Activated CD8-positive, alpha-beta memory T cell treated with anti-CD3 and anti-CD28 coated beads, Interleukin-2, amount 10 ng/mL, durations not matched to agents 7 days and 5 days (primary cell): ENCODE measurements around the gene ANKDD1A. TPM values are rescaled to one million over a fixed set of nuclear protein-coding genes. Genes with fewer than 3 reads are reported as not detected.

ENCODE experiments used
- ATAC-seq: fragments of 150-1000 bp; cut with Tn5 transposase; one replicate; pipeline ENCODE4 v1.10.0; 2021; ENCODE audit warnings: moderate library complexity
- CTCF ChIA-PET: fragments of 350-600 bp; sonication (Branson Sonifier 250); formaldehyde crosslinking; loops from one replicate; lab custom pipeline; 2021; ENCODE audit warnings: antibody characterized with exemption; lab: Charles Lee
- DNase-seq: peaks from one replicate; pipeline ENCODE4 v3.0.0-alpha.2; 2020
- H3K27ac Mint-ChIP-seq: one replicate; pipeline ENCODE4 v1.8.0; 2021; ENCODE audit warnings: mild to moderate bottlenecking, mixed read lengths
- H3K27me3 Mint-ChIP-seq: one replicate; pipeline ENCODE4 v1.8.0; 2021; ENCODE audit warnings: mixed read lengths
- H3K36me3 Mint-ChIP-seq: one replicate; pipeline ENCODE4 v1.8.0; 2021; ENCODE audit warnings: mild to moderate bottlenecking, mixed read lengths
- H3K4me1 Mint-ChIP-seq: one replicate; pipeline ENCODE4 v1.8.0; 2021; ENCODE audit warnings: mixed read lengths
- H3K4me3 Mint-ChIP-seq: one replicate; pipeline ENCODE4 v1.8.0; 2021; ENCODE audit warnings: mild to moderate bottlenecking, moderate library complexity, mixed read lengths
- H3K9me3 Mint-ChIP-seq: one replicate; pipeline ENCODE4 v1.8.0; 2022; ENCODE audit warnings: low read depth, mixed read lengths
- total RNA-seq, 2 experiments: library from RNA; stranded (reverse); gene quantifications; one replicate each; pipeline ENCODE4 v1.2.3, GENCODE V29; 2021

The ANKDD1A gene
- total RNA-seq, 2 experiments from 2014 or later: 13.4 to 24.4 TPM

- CTCF ChIA-PET: interaction anchor here (1.1 to 5.5 kb wide), 3 partner anchors 7 to 65 kb away, joined by 3 to 42 read pairs (median 4); no protein-coding TSS in a partner anchor
- H3K4me3 Mint-ChIP-seq: no peak overlapping the region
- no peak for ATAC-seq
- H3K9me3 Mint-ChIP-seq: peaks cover 6% of the 10 kb centered on the region
- H3K27me3 Mint-ChIP-seq: no peaks in the 10 kb centered on the region
- peaks cover 58% of the 10 kb centered on the region for H3K4me1 Mint-ChIP-seq
- peaks cover 30% of the 10 kb centered on the region for H3K36me3 Mint-ChIP-seq
- no peak overlapping the region for H3K27ac Mint-ChIP-seq
- DNase-seq: no peak
These were observed 10.6 kb upstream of the ANKDD1A start for GRCh38 chr15:64901141-64901540.

- Mint-ChIP-seq H3K4me3 (no peak overlapping the region), H3K9me3 (peaks cover 6% of the 10 kb centered on the region), H3K36me3 (peaks cover 30% of the 10 kb centered on the region), H3K27ac (peak overlapping the region; percentile 31), H3K4me1 (peaks cover 50% of the 10 kb centered on the region), H3K27me3 (no peaks in the 10 kb centered on the region)
- ATAC-seq (peak; percentile 38), DNase-seq (no peak)
- CTCF ChIA-PET: interaction anchor here (1.1 to 5.5 kb wide), 3 partner anchors 8 to 66 kb away, joined by 3 to 42 read pairs (median 4); no protein-coding TSS in a partner anchor
These were observed 9.8 kb upstream of the ANKDD1A start for GRCh38 chr15:64901914-64902313.

GRCh38 chr15:64902863-64903262 lies 8.8 kb upstream of the ANKDD1A start:
- Mint-ChIP-seq H3K4me3 (no peak overlapping the region), H3K36me3 (peaks cover 30% of the 10 kb centered on the region), H3K27me3 (no peaks in the 10 kb centered on the region), H3K27ac (peak overlapping the region; percentile 38), H3K4me1 (peaks cover 43% of the 10 kb centered on the region), H3K9me3 (peaks cover 6% of the 10 kb centered on the region)
- no peak for DNase-seq
- CTCF ChIA-PET: interaction anchor here (0.9 to 5.5 kb wide), 6 partner anchors 8 to 175 kb away, joined by 3 to 42 read pairs (median 5); no protein-coding TSS in a partner anchor
- no peak for ATAC-seq

- CTCF ChIA-PET: interaction anchor here (0.9 to 5.5 kb wide), 7 partner anchors 9 to 175 kb away, joined by 3 to 42 read pairs (median 6); no protein-coding TSS in a partner anchor
- Mint-ChIP-seq H3K36me3 (peaks cover 26% of the 10 kb centered on the region), H3K4me1 (peaks cover 39% of the 10 kb centered on the region), H3K27me3 (peaks cover 5% of the 10 kb centered on the region), H3K27ac (peak overlapping the region; percentile 38), H3K9me3 (peaks cover 6% of the 10 kb centered on the region), H3K4me3 (no peak overlapping the region)
- ATAC-seq (no peak), DNase-seq (peak; percentile 46)
These were observed 8.3 kb upstream of the ANKDD1A start for GRCh38 chr15:64903326-64903950.

- peaks cover 21% of the 10 kb centered on the region for H3K36me3 Mint-ChIP-seq
- CTCF ChIA-PET: interaction anchor here (0.6 to 5.5 kb wide), 9 partner anchors 10 to 117 kb away, joined by 3 to 42 read pairs (median 6); no protein-coding TSS in a partner anchor
- DNase-seq (no peak), ATAC-seq (no peak)
- peaks cover 7% of the 10 kb centered on the region for H3K27me3 Mint-ChIP-seq
- H3K27ac Mint-ChIP-seq: peak overlapping the region; percentile 22
- no peak overlapping the region for H3K4me3 Mint-ChIP-seq
- peaks cover 6% of the 10 kb centered on the region for H3K9me3 Mint-ChIP-seq
- H3K4me1 Mint-ChIP-seq: peaks cover 39% of the 10 kb centered on the region
These were observed 7.5 kb upstream of the ANKDD1A start for GRCh38 chr15:64904189-64904588.

DNA sequence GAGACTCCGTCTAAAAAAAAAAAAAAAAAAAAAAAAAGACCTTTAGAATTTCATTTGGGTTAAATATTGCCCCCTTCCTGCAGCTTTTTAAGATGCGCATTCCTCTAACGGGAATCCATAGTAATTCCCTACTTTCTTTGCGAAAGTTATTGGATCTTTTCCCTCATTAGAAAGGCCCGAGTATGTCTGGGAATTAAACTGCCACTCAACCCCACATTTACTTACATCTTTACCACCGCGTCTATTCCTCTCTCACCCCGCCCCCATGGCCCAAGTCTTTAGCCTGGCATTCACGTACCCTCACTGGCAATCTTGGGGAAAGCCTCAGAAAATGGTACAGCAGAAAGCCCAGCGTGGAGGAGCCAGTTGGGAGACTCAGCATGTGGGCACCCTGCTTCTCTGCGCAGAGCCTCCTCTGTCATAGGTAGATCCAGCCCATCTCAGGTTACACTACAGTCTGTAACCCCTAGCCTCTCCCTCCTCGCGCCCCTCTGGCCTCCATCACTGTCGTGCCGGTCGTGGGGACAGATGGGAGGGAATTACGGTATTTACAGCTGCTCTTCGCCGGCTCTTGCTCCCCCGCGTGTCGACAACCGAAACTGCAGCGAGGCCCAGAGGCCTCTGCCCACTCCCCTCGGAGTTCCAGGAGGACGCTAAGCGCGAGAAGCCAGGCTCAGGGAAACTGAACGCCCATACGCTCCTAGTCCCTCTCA lies 6.4 kb upstream of the ANKDD1A start:
- DNase-seq (peak; percentile 86), ATAC-seq (peak; percentile 87)
- Mint-ChIP-seq H3K27me3 (peaks cover 7% of the 10 kb centered on the region), H3K4me3 (peak overlapping the region; percentile 66), H3K36me3 (peaks cover 17% of the 10 kb centered on the region), H3K9me3 (peaks cover 6% of the 10 kb centered on the region), H3K4me1 (peaks cover 39% of the 10 kb centered on the region), H3K27ac (peak overlapping the region; percentile 56)
- CTCF ChIA-PET: interaction anchor here (0.6 to 5.5 kb wide), 22 partner anchors 9 to 721 kb away, joined by 3 to 42 read pairs (median 4); partner anchors contain the start of genes PIF1 and TRIP4

GRCh38 chr15:64905941-64906340 lies 5.8 kb upstream of the ANKDD1A start:
- ATAC-seq (no peak), DNase-seq (no peak)
- Mint-ChIP-seq H3K4me3 (no peak overlapping the region), H3K36me3 (peaks cover 12% of the 10 kb centered on the region), H3K4me1 (peaks cover 42% of the 10 kb centered on the region), H3K9me3 (peaks cover 2% of the 10 kb centered on the region), H3K27ac (no peak overlapping the region), H3K27me3 (peaks cover 7% of the 10 kb centered on the region)
- CTCF ChIA-PET: interaction anchor here (1.0 to 5.5 kb wide), 19 partner anchors 9 to 519 kb away, joined by 3 to 42 read pairs (median 5); partner anchors contain the start of genes PIF1 and TRIP4

GRCh38 chr15:64906402-64906801 lies 5.3 kb upstream of the ANKDD1A start:
- Mint-ChIP-seq H3K27ac (no peak overlapping the region), H3K36me3 (peaks cover 10% of the 10 kb centered on the region), H3K4me3 (no peak overlapping the region), H3K27me3 (peaks cover 8% of the 10 kb centered on the region), H3K9me3 (no peaks in the 10 kb centered on the region), H3K4me1 (peaks cover 44% of the 10 kb centered on the region)
- CTCF ChIA-PET: interaction anchor here (1.3 to 5.5 kb wide), 12 partner anchors 8 to 519 kb away, joined by 3 to 42 read pairs (median 5); partner anchors contain the start of genes PIF1 and TRIP4
- ATAC-seq: no peak
- no peak for DNase-seq

GRCh38 chr15:64907991-64908390 lies 3.7 kb upstream of the ANKDD1A start:
- H3K9me3 Mint-ChIP-seq: no peaks in the 10 kb centered on the region

GRCh38 chr15:64909546-64909945 lies 2.2 kb upstream of the ANKDD1A start:
- CTCF ChIA-PET: interaction anchor here (1.0 to 1.6 kb wide), 3 partner anchors 19 to 178 kb away, joined by 3 to 5 read pairs (median 3); no protein-coding TSS in a partner anchor
- ATAC-seq (no peak), DNase-seq (no peak)
- H3K27me3 Mint-ChIP-seq: peaks cover 13% of the 10 kb centered on the region
- no peak overlapping the region for H3K27ac Mint-ChIP-seq
- peaks cover 1% of the 10 kb centered on the region for H3K36me3 Mint-ChIP-seq
- H3K4me3 Mint-ChIP-seq: no peak overlapping the region
- peaks cover 21% of the 10 kb centered on the region for H3K4me1 Mint-ChIP-seq
- H3K9me3 Mint-ChIP-seq: no peaks in the 10 kb centered on the region

More at GRCh38 chr15:64907991-64908390, 3.7 kb upstream of the ANKDD1A start:
- Mint-ChIP-seq H3K27ac (no peak overlapping the region), H3K4me3 (no peak overlapping the region), H3K4me1 (peaks cover 34% of the 10 kb centered on the region), H3K36me3 (peaks cover 7% of the 10 kb centered on the region), H3K27me3 (peaks cover 13% of the 10 kb centered on the region)
- CTCF ChIA-PET: interaction anchor here (0.7 to 1.1 kb wide), 2 partner anchors 25 to 72 kb away, joined by 3 read pairs; no protein-coding TSS in a partner anchor
- ATAC-seq: no peak
- DNase-seq: no peak

DNA sequence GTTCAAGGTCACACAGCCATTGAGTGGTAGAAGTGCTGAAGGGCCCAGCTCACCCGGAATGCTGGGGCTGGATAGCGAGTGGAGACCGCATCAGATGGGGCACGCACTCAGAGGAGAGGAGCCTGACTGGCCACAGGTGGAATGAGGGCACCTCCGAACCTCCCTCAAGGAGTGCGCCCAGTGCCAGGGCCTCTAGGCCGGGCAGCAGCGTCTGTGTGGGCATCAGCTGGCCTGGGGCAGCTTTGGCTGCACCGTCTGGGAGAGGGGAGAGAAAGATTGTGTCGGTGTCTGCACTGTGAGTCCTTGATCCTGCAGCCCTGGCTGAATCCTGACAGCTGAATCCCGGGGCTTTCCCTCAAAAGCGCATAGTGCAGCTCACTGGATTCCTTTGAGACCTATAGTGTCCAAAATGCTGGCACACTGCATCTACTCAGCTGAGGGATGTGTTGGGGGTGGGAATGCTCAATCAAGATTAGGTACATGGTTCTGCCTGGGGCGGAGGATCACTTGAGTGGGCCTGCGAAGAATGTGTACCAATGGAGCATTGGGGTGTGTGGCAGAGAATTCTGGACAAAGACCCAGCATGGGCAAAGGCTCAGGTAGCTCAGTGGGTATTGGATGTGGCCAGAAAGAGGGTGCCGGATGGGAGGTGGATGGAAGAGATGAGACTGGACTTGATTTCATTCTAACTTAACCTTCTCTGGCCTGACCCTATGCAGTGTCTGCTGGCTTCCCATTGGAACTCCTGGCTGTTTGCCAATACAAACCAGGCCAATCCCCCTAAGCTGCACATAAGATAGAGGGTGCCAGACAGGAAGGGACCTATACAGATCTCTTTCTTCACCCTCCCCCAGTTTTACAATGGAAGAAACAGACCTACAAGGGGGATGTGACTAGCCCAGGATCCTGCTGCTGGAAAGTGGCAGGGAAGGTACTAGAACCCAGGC lies 950 bp downstream of the ANKDD1A start:
- no peaks in the 10 kb centered on the region for H3K36me3 Mint-ChIP-seq
- H3K4me1 Mint-ChIP-seq: peaks cover 40% of the 10 kb centered on the region
- H3K27ac Mint-ChIP-seq: no peak overlapping the region
- ATAC-seq: no peak
- DNase-seq: no peak
- H3K27me3 Mint-ChIP-seq: peaks cover 13% of the 10 kb centered on the region
- CTCF ChIA-PET: interaction anchor here (1.1 to 1.4 kb wide), 4 partner anchors 8 to 77 kb away, joined by 3 to 4 read pairs (median 4); no protein-coding TSS in a partner anchor
- H3K4me3 Mint-ChIP-seq: no peak overlapping the region
- H3K9me3 Mint-ChIP-seq: no peaks in the 10 kb centered on the region

GRCh38 chr15:64915518-64916227 lies 4.0 kb downstream of the ANKDD1A start:
- no peak for DNase-seq
- CTCF ChIA-PET: interaction anchor here (0.8 to 1.5 kb wide), 4 partner anchors 11 to 188 kb away, joined by 3 to 5 read pairs (median 3); no protein-coding TSS in a partner anchor
- H3K4me3 Mint-ChIP-seq: no peak overlapping the region
- no peak overlapping the region for H3K27ac Mint-ChIP-seq
- no peaks in the 10 kb centered on the region for H3K36me3 Mint-ChIP-seq
- no peak for ATAC-seq
- H3K9me3 Mint-ChIP-seq: no peaks in the 10 kb centered on the region
- H3K4me1 Mint-ChIP-seq: peaks cover 40% of the 10 kb centered on the region
- peaks cover 6% of the 10 kb centered on the region for H3K27me3 Mint-ChIP-seq
